Transverse colon (tissue), 4 donors: Measurements from ENCODE around the gene PROK2. TPM values are rescaled to one million over a fixed set of nuclear protein-coding genes. Genes with fewer than 3 reads are reported as not detected.

Source experiments
- DNase-seq: peaks from one replicate; pipeline ENCODE4 v3.0.0-alpha.2; 2019
- H3K27ac ChIP-seq, 4 donors: fragments of 200-600 bp; sonication (generic); 2 replicates each; pipeline ENCODE4 v1.5.1; 2016 to 2018; ENCODE audit warnings: inconsistent platforms in 4 of 4
- H3K27me3 ChIP-seq: fragments of 200-600 bp; sonication (generic); 2 replicates; pipeline ENCODE4 v1.5.1; 2017; ENCODE audit warnings: inconsistent platforms
- H3K36me3 ChIP-seq, 4 donors: fragments of 200-600 bp; sonication (generic); 2 replicates each; pipeline ENCODE4 v1.5.1; 2017 to 2019; ENCODE audit warnings: inconsistent platforms in 4 of 4
- H3K4me1 ChIP-seq, 4 donors: fragments of 200-600 bp; sonication (generic); 2 replicates each; pipeline ENCODE4 v1.5.1; 2017 to 2020; ENCODE audit warnings: inconsistent platforms in 4 of 4
- H3K4me3 ChIP-seq, 4 donors: fragments of 200-600 bp; sonication (generic); 1 replicate in 1 of 4; 2 replicates in 3 of 4; pipeline versions ENCODE4 v1.5.1 to v1.6.1; 2017 to 2019; ENCODE audit warnings: inconsistent platforms in 4 of 4
- H3K9me3 ChIP-seq, 2 donors: fragments of 200-600 bp; sonication (generic); 2 replicates each; pipeline ENCODE4 v1.5.1; 2017 to 2019; ENCODE audit warnings: inconsistent platforms in 2 of 2
- EP300 ChIP-seq: sonication (generic); formaldehyde crosslinking; IDR thresholded peaks from one replicate; pipeline ENCODE4 v1.6.1; 2017; ENCODE audit warnings: antibody characterized with exemption, low read depth
- POLR2A ChIP-seq: fragments of 450-650 bp; IDR thresholded peaks from one replicate; pipeline ENCODE4 v1.6.1; 2016; ENCODE audit warnings: antibody characterized with exemption, mild to moderate bottlenecking, moderate library complexity
- POLR2AphosphoS5 ChIP-seq, 3 donors: sonication (generic); formaldehyde crosslinking; IDR thresholded peaks; one replicate each; pipeline ENCODE4 v1.6.1; 2016; ENCODE audit warnings: antibody characterized with exemption in 3 of 3
- WGBS, 2 donors: methylation state at CpG; one replicate each; pipeline ENCODE4 v1.1.5; 2018; ENCODE audit warnings: low coverage in 1 of 2; 5-methylcytosine and 5-hydroxymethylcytosine counted together
- in situ Hi-C, 4 donors: fragments of 200-750 bp; cut with MboI; loops; one replicate each; pipeline versions ENCODE4 v1.15.0 to v1.15.1; 2017; ENCODE audit warnings: low sequenced_read_pairs in 3 of 4, low pct_ligation_motif_present in 1 of 4, low pct_unique_long_range_greater_than_20kb in 1 of 4
- intact Hi-C: fragments of 100-400 bp; cut with DNase I; formaldehyde crosslinking; loops from one replicate; pipeline ENCODE4 v1.15.1; 2023; ENCODE audit warnings: low total_unique reads
- total RNA-seq, 4 donors: library from RNA; depleted of rRNA; stranded (reverse); fragments of >200 nt; gene quantifications; one replicate each; pipeline ENCODE4 v1.1.0, GENCODE V29; 2016
- TF ChIP-seq, protein P1 (sequence below), 5 experiments: fragments of 200-600 bp in 3 of 5; fragments of 450-650 bp in 2 of 5; sonication (generic) in 3 of 5; IDR thresholded peaks; 1 replicate in 2 of 5; 2 replicates in 3 of 5; pipeline ENCODE4 v1.5.1; 2016 to 2017; ENCODE audit warnings: antibody characterized with exemption in 5 of 5, inconsistent platforms in 3 of 5, mild to moderate bottlenecking in 2 of 5, moderate library complexity in 1 of 5

The PROK2 gene
- total RNA-seq, 4 donors from 2014 or later = not detected

DNA sequence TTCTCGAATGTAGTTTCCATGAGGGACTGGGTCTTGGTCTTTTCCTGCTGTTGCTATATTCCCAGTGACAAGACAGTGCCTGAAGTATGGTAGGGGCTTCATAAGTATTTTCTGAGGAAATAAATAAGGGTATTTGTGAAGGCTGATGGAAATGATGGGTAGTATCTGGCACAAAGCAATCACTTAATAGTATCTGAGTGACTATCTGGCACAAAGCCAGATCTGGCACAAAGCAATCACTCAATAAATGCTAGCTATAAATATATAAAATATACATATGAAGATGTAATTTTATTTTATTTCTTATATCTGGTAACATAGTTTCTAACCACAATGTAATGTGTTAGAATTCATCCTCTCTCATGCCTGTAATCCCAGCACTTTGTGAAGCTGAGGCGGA is 20.7 kb upstream of the PROK2 start:
- no peaks in the 10 kb centered on the region for H3K9me3 ChIP-seq
- no peak overlapping the region for H3K27ac ChIP-seq
- no peaks in the 10 kb centered on the region for H3K4me1 ChIP-seq
- no peaks in the 10 kb centered on the region for H3K36me3 ChIP-seq
- H3K4me3 ChIP-seq = no peak overlapping the region
- intact Hi-C loops = no loop called here
- in situ Hi-C loops = no loop called here
- WGBS, 2 donors = 92 to 100% methylated on average over 1 to 2 of the region's 2 CpGs
- DNase-seq = no peak
- H3K27me3 ChIP-seq = peaks cover 12% of the 10 kb centered on the region
- TF ChIP-seq POLR2AphosphoS5 (IDR thresholded peaks at IDR 0.05) = no peak
- no peak for TF ChIP-seq POLR2A
- TF ChIP-seq EP300 = no peak
- TF ChIP-seq, protein P1, sequence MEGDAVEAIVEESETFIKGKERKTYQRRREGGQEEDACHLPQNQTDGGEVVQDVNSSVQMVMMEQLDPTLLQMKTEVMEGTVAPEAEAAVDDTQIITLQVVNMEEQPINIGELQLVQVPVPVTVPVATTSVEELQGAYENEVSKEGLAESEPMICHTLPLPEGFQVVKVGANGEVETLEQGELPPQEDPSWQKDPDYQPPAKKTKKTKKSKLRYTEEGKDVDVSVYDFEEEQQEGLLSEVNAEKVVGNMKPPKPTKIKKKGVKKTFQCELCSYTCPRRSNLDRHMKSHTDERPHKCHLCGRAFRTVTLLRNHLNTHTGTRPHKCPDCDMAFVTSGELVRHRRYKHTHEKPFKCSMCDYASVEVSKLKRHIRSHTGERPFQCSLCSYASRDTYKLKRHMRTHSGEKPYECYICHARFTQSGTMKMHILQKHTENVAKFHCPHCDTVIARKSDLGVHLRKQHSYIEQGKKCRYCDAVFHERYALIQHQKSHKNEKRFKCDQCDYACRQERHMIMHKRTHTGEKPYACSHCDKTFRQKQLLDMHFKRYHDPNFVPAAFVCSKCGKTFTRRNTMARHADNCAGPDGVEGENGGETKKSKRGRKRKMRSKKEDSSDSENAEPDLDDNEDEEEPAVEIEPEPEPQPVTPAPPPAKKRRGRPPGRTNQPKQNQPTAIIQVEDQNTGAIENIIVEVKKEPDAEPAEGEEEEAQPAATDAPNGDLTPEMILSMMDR (IDR thresholded peaks at IDR 0.05) = no peak

DNA sequence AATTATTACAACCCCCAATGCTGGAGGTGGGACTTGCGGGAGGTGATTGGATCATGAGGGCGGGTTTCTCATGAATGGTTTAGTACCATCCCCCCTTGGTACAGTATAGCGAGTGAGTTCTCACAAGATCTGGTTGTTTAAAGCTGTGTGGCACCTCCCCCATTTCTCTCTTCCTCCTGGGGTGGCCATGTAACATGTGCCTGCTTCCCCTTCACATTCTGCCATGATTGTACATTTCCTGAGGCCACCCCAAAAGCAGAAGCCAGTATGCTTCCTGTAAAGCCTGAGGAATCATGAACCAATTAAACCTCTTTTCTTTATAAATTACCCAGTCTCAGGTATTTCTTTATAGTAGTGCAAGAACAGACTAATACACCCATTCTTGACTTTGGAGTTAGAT is 20.3 kb upstream of the PROK2 start:
- no peak for TF ChIP-seq POLR2A
- no peak for TF ChIP-seq EP300
- no peak for TF ChIP-seq POLR2AphosphoS5 (IDR thresholded peaks at IDR 0.05)
- TF ChIP-seq, protein P1 (IDR thresholded peaks at IDR 0.05) = no peak
- Histone ChIP-seq H3K27me3 (peaks cover 16% of the 10 kb centered on the region), H3K9me3 (no peaks in the 10 kb centered on the region), H3K4me1 (no peaks in the 10 kb centered on the region), H3K27ac (no peak overlapping the region), H3K4me3 (no peak overlapping the region), H3K36me3 (no peaks in the 10 kb centered on the region)
- intact Hi-C loops (no loop called here), in situ Hi-C loops (no loop called here)
- DNase-seq = no peak
- 80 to 90% methylated on average over 2 to 3 of the region's 3 CpGs for WGBS, 2 donors

DNA sequence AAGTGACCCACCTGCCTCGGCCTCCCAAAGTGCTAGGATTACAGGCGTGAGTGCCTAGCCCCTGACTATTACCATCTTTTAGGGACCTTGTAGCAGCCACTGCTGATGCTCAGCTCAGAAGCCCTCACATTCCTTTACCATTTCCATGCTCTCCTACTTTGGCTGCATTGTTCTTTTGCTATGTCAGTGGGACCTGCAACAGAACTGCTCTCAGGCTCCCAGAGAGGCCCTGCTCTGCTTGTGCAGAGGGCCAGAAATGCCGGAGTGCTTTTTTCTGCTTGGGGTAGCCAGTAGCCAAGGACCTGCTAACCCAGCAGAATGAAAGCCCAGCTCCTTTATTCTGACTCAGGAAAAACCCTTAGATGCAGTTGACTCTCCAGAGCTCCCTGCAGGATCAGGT is 18.3 kb upstream of the PROK2 start:
- TF ChIP-seq POLR2A (no peak), POLR2AphosphoS5 (IDR thresholded peaks at IDR 0.05) (no peak), EP300 (no peak)
- TF ChIP-seq, protein P1 (IDR thresholded peaks at IDR 0.05) = no peak
- no peaks in the 10 kb centered on the region for H3K9me3 ChIP-seq
- intact Hi-C loops = no loop called here
- in situ Hi-C loops = no loop called here
- no peak for DNase-seq
- H3K36me3 ChIP-seq = no peaks in the 10 kb centered on the region
- peaks cover 28% of the 10 kb centered on the region for H3K27me3 ChIP-seq
- H3K4me1 ChIP-seq = no peaks in the 10 kb centered on the region
- H3K27ac ChIP-seq = no peak overlapping the region
- 85% methylated on average over 3 of the region's 3 CpGs; no CpG with 5 or more reads in 1 of the 2 donors for WGBS, 2 donors
- no peak overlapping the region for H3K4me3 ChIP-seq

DNA sequence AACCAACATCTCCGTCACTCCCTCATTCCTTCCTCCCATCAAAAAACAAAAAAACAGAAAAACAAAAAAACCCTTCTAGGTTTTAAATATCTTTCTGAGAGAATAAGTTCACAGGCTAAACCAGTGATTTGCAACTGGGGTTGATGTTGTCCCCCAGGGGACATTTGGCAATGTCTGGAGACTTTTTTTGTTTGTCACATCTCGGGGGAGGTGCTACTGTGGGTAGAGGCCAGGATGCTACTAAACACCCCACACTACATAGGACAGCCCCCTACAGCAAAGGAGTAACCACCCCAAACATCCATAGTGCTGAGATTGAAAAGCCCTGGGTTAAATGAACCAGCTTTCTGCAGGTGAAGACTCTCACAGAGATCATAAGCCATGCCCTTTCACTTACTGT is 17.0 kb upstream of the PROK2 start:
- Histone ChIP-seq H3K36me3 (no peaks in the 10 kb centered on the region), H3K9me3 (no peaks in the 10 kb centered on the region), H3K4me1 (no peaks in the 10 kb centered on the region), H3K27ac (no peak overlapping the region), H3K4me3 (no peak overlapping the region), H3K27me3 (peaks cover 28% of the 10 kb centered on the region)
- DNase-seq = no peak
- WGBS, 2 donors = 83 to 89% methylated on average over 1 to 2 of the region's 2 CpGs
- intact Hi-C loops = no loop called here
- in situ Hi-C loops = no loop called here
- TF ChIP-seq, protein P1 (IDR thresholded peaks at IDR 0.05) = no peak
- TF ChIP-seq EP300 (no peak), POLR2A (no peak), POLR2AphosphoS5 (IDR thresholded peaks at IDR 0.05) (no peak)
